Osteoblast (primary cell): ENCODE results near the gene CHMP4A. TPM values are rescaled to one million over a fixed set of nuclear protein-coding genes. Genes with fewer than 3 reads are reported as not detected.
A peak's percentile ranks its signal among the peaks of the same experiment; 100 is the strongest.

Experiments used
- DNase-seq: peaks from one replicate; pipeline ENCODE4 v3.0.0; 2011; ENCODE audit warnings: low spot score, mixed read lengths; ENCODE audit not compliant: insufficient read length; ENCODE audit errors: missing footprints
- H2AFZ ChIP-seq: 2 replicates; pipeline ENCODE4 v1.6.0; 2011; ENCODE audit warnings: mild to moderate bottlenecking, low read length
- H3K27ac ChIP-seq: 2 replicates; pipeline ENCODE4 v1.5.1; 2011; ENCODE audit warnings: mild to moderate bottlenecking, low read depth, low read length, moderate library complexity
- H3K27me3 ChIP-seq: 2 replicates; pipeline ENCODE4 v1.6.0; 2012; ENCODE audit warnings: mild to moderate bottlenecking, control low read depth, inconsistent platforms, low read length, moderate library complexity; ENCODE audit not compliant: insufficient read depth
- H3K36me3 ChIP-seq: 2 replicates; pipeline ENCODE4 v1.5.1; 2011; ENCODE audit warnings: mild to moderate bottlenecking, low read length, control low read depth, moderate library complexity; ENCODE audit not compliant: insufficient read depth
- H3K4me1 ChIP-seq: 2 replicates; pipeline ENCODE4 v1.5.1; 2011; ENCODE audit warnings: mild to moderate bottlenecking, low read length, control low read depth, moderate library complexity; ENCODE audit not compliant: insufficient read depth
- H3K4me2 ChIP-seq: 2 replicates; pipeline ENCODE4 v1.6.0; 2011; ENCODE audit warnings: mild to moderate bottlenecking, low read length; ENCODE audit not compliant: insufficient read depth
- H3K4me3 ChIP-seq: fragments of 200-600 bp; sonication (generic); 3 replicates; pipeline ENCODE4 v1.5.1; 2012; ENCODE audit warnings: mild to moderate bottlenecking, low read length, inconsistent platforms; ENCODE audit not compliant: insufficient read depth
- H3K79me2 ChIP-seq: 2 replicates; pipeline ENCODE4 v1.6.0; 2012; ENCODE audit warnings: mild to moderate bottlenecking, low read length, control low read depth, inconsistent platforms; ENCODE audit not compliant: insufficient read depth
- H3K9me3 ChIP-seq: 2 replicates; pipeline ENCODE4 v1.5.1; 2011; ENCODE audit warnings: low read depth, low read length, control low read depth
- H4K20me1 ChIP-seq: 2 replicates; pipeline ENCODE4 v1.6.0; 2012; ENCODE audit warnings: mild to moderate bottlenecking, low read length, control low read depth; ENCODE audit not compliant: insufficient read depth
- CTCF ChIP-seq: IDR thresholded peaks from 2 replicates; pipeline ENCODE4 v1.5.1; 2011; ENCODE audit warnings: mild to moderate bottlenecking, low read depth, low read length, moderate library complexity; ENCODE audit errors: extremely low read depth
- total RNA-seq: library from RNA; depleted of rRNA; stranded (reverse); fragments of >200 nt; gene quantifications from 2 replicates; pipeline ENCODE4 v1.2.3, GENCODE V29; 2012

Gene CHMP4A
- total RNA-seq, 1 donor: 19.2 TPM

- peaks cover 66% of the 10 kb centered on the region for H3K36me3 ChIP-seq
These were observed 29.0 kb downstream of the CHMP4A start for GRCh38 chr14:24184104-24184970.

DNA sequence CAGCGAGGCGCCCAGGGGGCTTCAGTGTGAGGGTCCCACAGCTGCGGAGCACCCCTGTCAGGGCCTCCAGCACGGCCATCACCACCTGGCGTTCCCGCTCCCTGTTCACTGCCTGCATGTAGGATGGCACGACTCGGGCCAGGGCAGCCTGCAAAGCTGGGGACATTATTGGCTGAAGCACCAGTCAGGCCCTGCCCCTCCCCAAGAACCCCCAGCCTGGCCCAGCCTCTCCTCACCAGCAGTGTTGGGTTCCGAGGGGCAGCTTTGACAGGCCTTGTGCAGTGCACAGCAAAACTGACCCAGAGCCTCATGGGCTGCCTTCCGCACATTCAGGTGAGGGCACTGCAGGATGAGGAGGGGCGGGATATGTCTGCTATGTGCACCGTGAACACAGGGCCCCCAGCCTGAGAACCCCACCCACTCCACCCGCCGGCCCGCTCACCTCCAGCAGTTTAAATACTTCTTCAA, 30.2 kb downstream of the CHMP4A start:
- Histone ChIP-seq H3K36me3 (peaks cover 77% of the 10 kb centered on the region), H3K79me2 (peaks cover 21% of the 10 kb centered on the region), H2AFZ (no peak overlapping the region)

More at GRCh38 chr14:24184104-24184970, 29.0 kb downstream of the CHMP4A start:
- DNase-seq: no peak
- Histone ChIP-seq H3K4me3 (no peak overlapping the region), H3K4me1 (peaks cover 18% of the 10 kb centered on the region), H3K9me3 (no peaks in the 10 kb centered on the region), H4K20me1 (peaks cover 4% of the 10 kb centered on the region), H3K27ac (no peak overlapping the region), H3K27me3 (no peaks in the 10 kb centered on the region), H3K79me2 (peaks cover 25% of the 10 kb centered on the region), H3K4me2 (no peak overlapping the region), H2AFZ (no peak overlapping the region)
- TF ChIP-seq CTCF: no peak

GRCh38 chr14:24182110-24182882, 31.0 kb downstream of the CHMP4A start:
- Histone ChIP-seq H3K79me2 (peaks cover 14% of the 10 kb centered on the region), H3K27me3 (no peaks in the 10 kb centered on the region), H3K4me1 (peaks cover 7% of the 10 kb centered on the region), H4K20me1 (peaks cover 4% of the 10 kb centered on the region), H3K36me3 (peaks cover 80% of the 10 kb centered on the region), H2AFZ (no peak overlapping the region), H3K4me3 (no peak overlapping the region), H3K9me3 (no peaks in the 10 kb centered on the region), H3K4me2 (no peak overlapping the region), H3K27ac (no peak overlapping the region)
- no peak for TF ChIP-seq CTCF
- DNase-seq: peak; percentile 74

More for the DNA sequence above, 30.2 kb downstream of the CHMP4A start:
- H3K4me1 ChIP-seq: peaks cover 14% of the 10 kb centered on the region
- no peak overlapping the region for H3K27ac ChIP-seq
- no peaks in the 10 kb centered on the region for H3K27me3 ChIP-seq
- DNase-seq: no peak
- H3K4me3 ChIP-seq: no peak overlapping the region
- peaks cover 4% of the 10 kb centered on the region for H4K20me1 ChIP-seq
- H3K9me3 ChIP-seq: no peaks in the 10 kb centered on the region
- TF ChIP-seq CTCF: no peak
- H3K4me2 ChIP-seq: no peak overlapping the region
